Ishikawa (cell line): ENCODE results near the gene PTH2R.

Experiments
- CEBPB ChIP-seq: IDR thresholded peaks from 2 replicates; pipeline ENCODE4 v1.6.1; 2012
- CREB1 ChIP-seq: IDR thresholded peaks from 2 replicates; pipeline ENCODE4 v1.6.1; 2012; ENCODE audit warnings: low read depth
- EGR1 ChIP-seq: IDR thresholded peaks from 2 replicates; pipeline ENCODE4 v1.6.1; 2012
- EP300 ChIP-seq: IDR thresholded peaks from 2 replicates; pipeline ENCODE4 v1.6.1; 2012; ENCODE audit warnings: borderline replicate concordance
- FOXM1 ChIP-seq: IDR thresholded peaks from 2 replicates; pipeline ENCODE4 v1.6.1; 2012; ENCODE audit warnings: low read depth, borderline replicate concordance
- MAX ChIP-seq: IDR thresholded peaks from 2 replicates; pipeline ENCODE4 v1.6.1; 2012
- NFIC ChIP-seq: IDR thresholded peaks from 2 replicates; pipeline ENCODE4 v1.6.1; 2012
- RAD21 ChIP-seq: IDR thresholded peaks from 2 replicates; pipeline ENCODE4 v1.6.1; 2012; ENCODE audit warnings: low read depth
- REST ChIP-seq: IDR thresholded peaks from 2 replicates; pipeline ENCODE4 v1.6.1; 2012; ENCODE audit warnings: low read depth, mild to moderate bottlenecking
- TAF1 ChIP-seq: IDR thresholded peaks from 2 replicates; pipeline ENCODE4 v1.6.1; 2012; ENCODE audit warnings: low read depth, mild to moderate bottlenecking
- TCF12 ChIP-seq: IDR thresholded peaks from 2 replicates; pipeline ENCODE4 v1.6.1; 2012; ENCODE audit warnings: low read depth
- TEAD4 ChIP-seq: IDR thresholded peaks from 2 replicates; pipeline ENCODE4 v1.6.1; 2012
- USF1 ChIP-seq: IDR thresholded peaks from 2 replicates; pipeline ENCODE4 v1.6.1; 2012
- YY1 ChIP-seq: IDR thresholded peaks from 2 replicates; pipeline ENCODE4 v1.6.1; 2012; ENCODE audit warnings: low read depth
- ZBTB7A ChIP-seq: IDR thresholded peaks from 2 replicates; pipeline ENCODE4 v1.6.1; 2012; ENCODE audit warnings: low read depth

PTH2R gene

GRCh38 chr2:208502288-208502687, 95.7 kb downstream of the PTH2R start:
- TF ChIP-seq CREB1 = no peak

GRCh38 chr2:208509586-208509985, 103.0 kb downstream of the PTH2R start:
- no peak for TF ChIP-seq RAD21
- TF ChIP-seq EP300 = no peak
- TF ChIP-seq NFIC = no peak
- no peak for TF ChIP-seq TEAD4
- TF ChIP-seq TAF1 = no peak
- TF ChIP-seq EGR1 = no peak
- no peak for TF ChIP-seq REST
- TF ChIP-seq YY1 = no peak
- no peak for TF ChIP-seq ZBTB7A
- TF ChIP-seq CEBPB = no peak
- TF ChIP-seq USF1 = no peak
- TF ChIP-seq CREB1 = no peak
- TF ChIP-seq FOXM1 = no peak

- TF ChIP-seq TAF1 (no peak), REST (no peak), YY1 (no peak), CREB1 (no peak), EP300 (no peak), NFIC (no peak), FOXM1 (no peak), RAD21 (no peak), TCF12 (no peak), TEAD4 (no peak), CEBPB (no peak), ZBTB7A (no peak), USF1 (no peak), MAX (no peak), EGR1 (no peak)
These were observed 104.4 kb downstream of the PTH2R start for GRCh38 chr2:208511016-208511415.

- no peak for TF ChIP-seq YY1
- no peak for TF ChIP-seq CEBPB
- no peak for TF ChIP-seq TCF12
- no peak for TF ChIP-seq EGR1
- no peak for TF ChIP-seq REST
- TF ChIP-seq ZBTB7A = no peak
- no peak for TF ChIP-seq TEAD4
- no peak for TF ChIP-seq EP300
- no peak for TF ChIP-seq MAX
These were observed 105.0 kb downstream of the PTH2R start for GRCh38 chr2:208511573-208511972.

- TF ChIP-seq EP300 = no peak
- TF ChIP-seq CREB1 = no peak
- TF ChIP-seq MAX = no peak
- no peak for TF ChIP-seq YY1
- TF ChIP-seq ZBTB7A = no peak
These were observed 108.5 kb downstream of the PTH2R start for GRCh38 chr2:208515099-208515498.
